ENCODE data around the gene CREB3.
A peak's percentile ranks its signal among the peaks of the same experiment; 100 is the strongest.

CREB3 gene

DNA sequence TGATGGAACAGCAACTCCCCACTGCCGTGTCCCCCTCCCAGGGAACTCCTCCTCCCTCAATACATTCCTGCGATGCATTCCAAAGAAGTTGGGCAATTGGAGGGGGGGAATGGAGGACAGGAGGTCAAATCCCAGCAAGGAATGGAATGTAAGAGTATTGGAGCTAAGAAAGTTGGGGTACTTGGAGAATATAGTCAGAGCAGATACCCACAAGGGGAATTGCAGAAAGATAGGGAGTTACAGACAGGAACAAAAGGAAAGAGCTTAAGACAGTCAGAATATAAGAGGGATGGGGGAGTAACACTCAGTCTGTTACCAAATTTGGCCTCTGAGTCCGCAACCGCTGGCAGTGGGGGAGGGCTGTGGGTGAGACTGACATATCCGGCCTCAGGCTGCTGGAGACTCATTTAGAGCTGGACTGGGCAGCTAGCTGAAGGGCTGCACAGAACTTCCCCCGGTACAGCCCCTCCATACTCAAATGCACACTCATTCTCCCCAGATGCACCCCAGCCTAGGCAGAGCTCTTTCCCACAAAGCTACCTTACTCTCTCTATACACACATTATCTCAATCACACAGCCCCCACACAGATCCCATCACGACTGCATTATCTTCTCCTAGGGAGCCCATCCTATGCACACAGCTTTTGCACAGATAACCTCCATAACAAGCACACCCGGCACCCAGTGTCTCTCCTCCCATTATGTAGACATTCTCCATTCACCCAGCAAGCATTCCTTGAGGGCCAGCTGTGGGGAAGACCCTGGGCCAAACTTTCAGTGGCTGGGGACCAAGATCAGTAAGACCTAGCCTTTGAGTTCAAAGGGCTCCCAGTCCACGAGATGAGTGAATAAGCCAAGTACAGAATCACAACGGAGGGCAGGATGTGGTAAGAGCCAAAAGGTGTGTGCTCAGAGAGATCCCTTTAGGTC, 4.2 kb upstream of the CREB3 start:
- DNase-seq: peak; percentile 62

DNA sequence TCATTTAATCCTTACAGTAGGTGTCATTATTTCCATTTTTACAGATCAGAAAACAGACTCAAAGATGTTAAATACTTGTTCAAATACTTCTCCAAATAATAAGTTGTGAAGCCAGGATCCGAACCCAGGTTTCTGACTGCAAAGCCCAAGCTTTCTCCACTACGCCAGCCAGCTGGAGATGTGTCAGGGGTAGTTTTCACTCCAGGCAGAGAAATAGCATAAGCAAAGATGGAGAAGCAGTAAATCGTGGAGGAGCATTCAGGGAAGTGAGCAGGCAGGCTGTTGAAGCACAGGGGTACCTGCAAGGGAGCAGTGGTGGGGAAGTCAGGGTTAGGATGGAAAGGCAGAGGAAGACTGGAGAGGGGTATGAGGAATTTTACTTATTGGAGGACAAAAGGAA, 3.4 kb upstream of the CREB3 start:
- DNase-seq: no peak

DNA sequence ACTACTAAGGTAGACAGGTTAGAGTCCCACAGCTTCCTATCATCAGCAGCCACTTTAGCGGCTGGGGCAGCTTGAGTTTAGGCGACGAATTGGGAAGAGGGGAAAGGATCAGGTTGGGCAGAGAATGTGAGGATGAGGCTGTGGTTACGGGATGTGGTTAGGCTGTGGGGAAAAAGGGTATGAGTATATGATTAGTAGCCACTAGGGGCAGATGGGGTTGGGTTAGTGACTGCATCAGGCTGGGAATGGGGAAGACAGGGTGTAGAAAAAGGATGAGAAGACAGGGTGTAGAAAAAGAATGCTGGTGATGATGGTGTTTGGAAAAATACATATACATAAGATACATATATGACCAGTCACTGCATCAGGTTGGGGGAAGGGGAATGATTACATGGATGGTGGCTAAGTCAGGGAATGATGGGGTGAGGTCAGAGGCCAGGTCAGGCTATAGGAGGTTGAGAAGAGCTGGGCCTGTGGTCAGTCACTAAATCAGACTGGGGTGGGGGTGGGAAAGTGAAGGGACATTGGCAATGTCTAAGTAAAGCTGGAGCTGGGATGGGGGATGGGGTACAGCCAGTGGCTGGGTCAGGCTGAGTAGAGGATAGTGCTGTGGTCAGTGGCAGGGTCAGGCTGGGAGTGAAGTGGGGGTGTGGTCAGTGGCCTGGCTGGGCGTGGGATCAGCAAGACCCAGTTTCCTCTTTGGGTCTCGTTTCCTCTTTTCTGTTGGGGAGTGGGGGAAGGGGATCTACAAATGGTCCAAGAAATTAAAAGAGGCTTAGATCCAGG, 2.6 kb upstream of the CREB3 start:
- DNase-seq: peak; percentile 83

DNA sequence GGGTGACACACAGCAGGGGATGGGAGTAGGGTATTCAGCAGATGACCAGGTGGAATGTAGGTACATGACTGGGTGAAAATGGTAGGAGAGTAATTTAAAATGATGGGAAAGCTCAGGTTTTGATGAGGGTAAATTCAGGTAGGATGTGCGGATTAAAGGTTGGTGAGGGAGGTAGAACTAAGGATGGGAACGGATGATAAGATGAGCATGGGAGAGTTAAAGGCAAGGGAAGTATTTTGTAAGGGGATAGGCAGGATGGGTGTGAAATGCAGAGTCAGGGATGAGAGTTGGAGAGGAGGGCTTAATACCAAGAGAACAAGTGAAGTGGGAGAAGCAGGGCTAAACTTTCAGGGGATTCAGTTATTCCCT, 2.0 kb upstream of the CREB3 start:
- no peak for DNase-seq

DNA sequence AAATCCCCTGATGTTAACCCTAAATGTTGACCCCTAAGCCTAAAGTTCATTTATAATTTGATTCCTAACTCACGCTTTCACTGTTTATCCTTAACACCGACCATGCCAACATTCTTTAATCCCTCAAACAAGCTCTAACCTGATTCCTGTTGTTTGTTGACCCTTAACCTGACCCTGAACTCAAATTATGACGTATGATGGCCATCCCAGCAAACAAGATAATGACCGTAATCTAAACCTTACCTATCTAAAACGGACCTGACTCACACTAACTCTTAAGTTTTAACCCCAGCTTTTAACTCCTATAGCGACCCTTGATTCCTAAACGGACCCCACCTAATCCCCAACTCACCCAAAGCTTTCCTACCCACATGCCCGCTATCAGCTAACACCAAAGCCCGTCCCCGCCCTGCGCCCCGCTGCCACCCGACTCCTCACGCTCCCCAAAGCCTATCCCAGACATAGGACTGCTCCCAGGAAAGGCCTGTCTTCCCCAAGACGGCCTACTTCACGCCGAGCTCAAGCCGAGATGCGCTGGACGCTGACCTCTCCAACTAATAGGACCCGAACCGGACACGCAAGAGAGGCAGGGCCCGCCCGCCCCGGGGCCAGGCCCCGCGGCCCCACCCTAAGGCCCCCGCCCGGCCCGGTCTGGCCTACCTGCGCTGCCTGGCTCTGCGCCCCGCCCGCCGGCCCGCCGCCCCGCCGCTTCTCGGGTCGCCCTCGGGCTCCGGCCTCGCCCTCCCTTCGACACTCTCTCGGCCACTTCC, 866 bp upstream of the CREB3 start:
- no peak for DNase-seq

DNA sequence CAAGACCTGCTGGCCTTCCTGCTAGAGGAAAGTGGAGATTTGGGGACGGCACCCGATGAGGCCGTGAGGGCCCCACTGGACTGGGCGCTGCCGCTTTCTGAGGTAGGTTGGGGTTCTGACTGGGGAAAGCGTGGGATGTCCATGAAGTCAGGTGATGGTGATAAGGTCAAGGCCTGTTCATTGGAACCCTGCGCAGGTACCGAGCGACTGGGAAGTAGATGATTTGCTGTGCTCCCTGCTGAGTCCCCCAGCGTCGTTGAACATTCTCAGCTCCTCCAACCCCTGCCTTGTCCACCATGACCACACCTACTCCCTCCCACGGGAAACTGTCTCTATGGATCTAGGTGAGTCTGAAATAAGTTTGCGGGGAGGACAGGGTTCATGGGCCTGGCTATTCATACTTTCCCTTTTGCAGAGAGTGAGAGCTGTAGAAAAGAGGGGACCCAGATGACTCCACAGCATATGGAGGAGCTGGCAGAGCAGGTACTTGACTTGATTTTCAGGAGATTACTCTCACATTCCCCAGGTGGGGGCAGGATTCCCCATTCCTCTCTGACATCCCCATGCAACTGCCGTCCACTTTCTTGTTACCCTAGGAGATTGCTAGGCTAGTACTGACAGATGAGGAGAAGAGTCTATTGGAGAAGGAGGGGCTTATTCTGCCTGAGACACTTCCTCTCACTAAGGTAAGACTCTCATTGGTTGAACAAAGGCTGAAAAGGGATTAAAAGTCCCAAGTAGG, 505 bp downstream of the CREB3 start:
- peak; percentile 34 for DNase-seq

DNA sequence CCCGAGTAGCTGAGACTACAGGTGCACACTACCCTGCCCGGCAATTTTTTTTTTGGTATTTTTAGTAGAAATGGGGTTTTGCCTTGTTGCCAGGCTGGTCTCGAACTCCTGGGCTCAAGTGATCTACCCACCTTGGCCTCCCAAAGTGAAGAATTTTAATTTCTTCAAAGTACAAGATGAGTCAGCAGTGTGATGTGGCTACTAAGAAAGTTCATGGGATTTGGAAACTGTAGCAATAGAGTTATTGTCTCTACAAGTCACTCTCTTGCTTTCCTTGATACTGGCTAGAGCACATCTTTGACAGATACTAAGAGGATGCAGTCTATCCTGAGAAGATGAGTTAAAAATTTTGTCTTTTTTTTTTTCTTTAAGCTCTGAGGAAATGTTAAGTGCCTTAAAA, 1.6 kb downstream of the CREB3 start:
- no peak for DNase-seq

DNA sequence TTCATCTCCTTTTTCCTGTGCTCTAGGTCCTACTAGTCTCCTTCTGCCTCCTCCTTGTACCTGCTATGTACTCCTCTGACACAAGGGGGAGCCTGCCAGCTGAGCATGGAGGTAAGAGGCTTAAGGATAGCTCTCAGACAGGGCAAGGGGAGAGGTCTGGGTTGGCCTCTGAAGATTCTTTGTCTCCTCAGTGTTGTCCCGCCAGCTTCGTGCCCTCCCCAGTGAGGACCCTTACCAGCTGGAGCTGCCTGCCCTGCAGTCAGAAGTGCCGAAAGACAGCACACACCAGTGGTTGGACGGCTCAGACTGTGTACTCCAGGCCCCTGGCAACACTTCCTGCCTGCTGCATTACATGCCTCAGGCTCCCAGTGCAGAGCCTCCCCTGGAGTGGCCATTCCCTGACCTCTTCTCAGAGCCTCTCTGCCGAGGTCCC, 3.8 kb downstream of the CREB3 start:
- DNase-seq: peak; percentile 56

DNA sequence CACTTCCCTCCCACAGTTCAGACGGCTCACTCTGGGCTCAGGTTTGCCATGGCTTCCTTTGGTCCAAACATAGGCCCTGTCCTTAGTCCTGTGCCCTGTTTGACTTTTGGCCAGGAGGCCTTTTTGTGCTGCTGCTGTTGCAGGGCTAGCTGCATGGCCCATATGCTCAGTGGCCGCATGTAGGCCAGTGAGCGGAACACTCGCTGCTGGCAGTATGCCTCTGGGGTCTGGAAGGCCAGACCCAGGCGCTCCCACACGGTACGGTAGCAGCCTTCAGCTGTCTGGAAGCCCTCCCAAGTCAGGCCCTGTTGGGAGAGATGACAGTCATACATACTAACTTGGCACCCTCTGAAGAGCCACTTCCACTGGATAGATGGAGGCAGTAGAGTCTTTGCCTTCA, 4.7 kb downstream of the CREB3 start:
- DNase-seq: no peak

DNA sequence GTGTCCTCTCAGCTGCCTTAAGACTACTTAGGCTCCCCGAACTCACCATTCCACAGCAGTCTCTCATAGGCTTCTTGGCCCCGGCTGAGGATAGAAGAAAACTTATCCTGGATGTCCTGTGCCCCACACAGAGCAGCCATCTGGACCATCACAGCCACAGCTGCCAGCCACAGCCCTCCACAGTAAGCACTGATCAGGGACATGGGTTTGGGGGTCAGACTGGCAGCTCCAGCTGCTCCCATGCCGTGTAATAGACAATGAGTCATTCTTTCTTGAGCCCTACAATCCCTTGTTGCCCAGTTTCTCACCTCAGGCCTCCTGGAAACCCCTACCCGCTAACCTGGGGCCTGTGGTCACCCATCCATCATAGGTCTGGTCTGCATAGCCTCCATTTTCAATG, 5.7 kb downstream of the CREB3 start:
- DNase-seq: no peak

DNA sequence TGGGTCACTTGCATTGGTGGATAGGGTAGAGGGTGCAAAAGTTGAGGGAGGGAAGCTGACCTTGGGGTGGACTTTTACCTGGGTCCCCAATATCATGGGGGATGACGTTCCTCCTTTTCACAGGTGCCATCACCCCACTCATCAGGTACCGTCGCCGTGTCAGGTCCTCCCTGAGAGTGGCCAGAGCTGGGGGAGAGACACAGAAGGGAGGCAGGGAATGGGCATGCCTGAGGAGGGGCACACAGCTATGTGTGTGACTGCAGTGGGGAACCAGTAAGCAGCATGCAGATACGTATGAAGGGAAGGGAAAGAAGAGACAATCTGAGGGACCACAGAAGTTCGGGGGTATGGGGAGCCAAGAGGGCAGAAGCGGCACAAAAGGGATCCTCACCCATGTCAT, 6.5 kb downstream of the CREB3 start:
- DNase-seq: no peak

DNA sequence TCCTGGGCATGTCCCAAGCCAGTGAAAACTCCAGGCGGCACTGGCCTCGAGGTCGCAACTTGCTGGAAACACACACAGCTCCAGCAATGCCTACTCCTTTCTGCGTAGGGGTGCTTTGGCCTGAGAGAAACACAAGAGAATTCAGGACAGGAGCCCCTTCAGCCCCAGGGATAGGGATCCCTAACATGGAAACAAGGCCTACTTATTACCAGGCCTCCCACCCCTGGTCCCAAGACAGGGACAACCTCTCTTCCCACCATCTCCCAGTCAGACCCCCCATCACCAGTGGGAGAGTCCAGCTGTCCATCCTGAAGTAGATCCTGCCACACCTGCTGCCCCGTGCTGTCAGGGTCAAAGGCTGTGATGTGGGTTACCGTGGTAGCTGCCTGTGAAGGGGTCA, 7.8 kb downstream of the CREB3 start:
- DNase-seq: no peak

DNA sequence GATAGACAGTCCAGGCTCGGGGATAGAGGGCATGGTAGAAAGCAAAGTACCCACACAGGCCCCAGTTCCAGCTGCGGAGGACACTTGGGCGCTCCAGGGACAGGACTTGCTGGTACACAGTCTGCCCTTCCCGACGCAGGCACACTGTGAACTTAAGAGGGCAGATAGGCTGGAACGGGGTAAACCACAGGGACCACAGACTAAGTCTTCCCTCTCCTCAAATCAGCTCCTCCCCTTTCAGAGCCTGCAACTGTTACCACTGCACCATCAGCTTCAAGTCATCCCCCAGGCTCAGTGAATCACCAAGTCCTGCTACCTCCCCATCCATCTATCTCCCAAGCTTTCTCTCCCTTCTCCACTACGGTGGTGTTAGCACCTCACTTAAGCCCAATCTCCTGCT, 9.3 kb downstream of the CREB3 start:
- no peak for DNase-seq

DNA sequence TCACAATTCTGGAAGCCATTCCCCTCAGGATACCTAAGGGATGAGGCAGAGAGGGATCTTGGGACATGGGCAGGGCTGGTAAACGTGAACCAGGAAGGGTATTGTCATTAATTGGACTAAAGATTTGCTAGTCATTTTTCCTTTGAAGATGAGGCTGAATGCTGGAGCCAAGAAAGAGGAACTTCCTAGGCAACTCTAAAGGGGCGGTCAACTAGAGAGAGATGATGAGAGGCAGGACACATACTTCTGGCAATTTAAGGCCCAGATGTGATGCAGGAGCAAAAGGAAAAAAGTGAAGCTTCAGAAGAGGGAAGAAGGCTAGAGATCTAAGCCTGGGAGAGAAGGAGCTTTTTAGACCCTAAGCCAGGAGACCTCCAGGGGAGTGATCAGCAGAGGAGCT, 11.0 kb downstream of the CREB3 start:
- no peak for DNase-seq

DNA sequence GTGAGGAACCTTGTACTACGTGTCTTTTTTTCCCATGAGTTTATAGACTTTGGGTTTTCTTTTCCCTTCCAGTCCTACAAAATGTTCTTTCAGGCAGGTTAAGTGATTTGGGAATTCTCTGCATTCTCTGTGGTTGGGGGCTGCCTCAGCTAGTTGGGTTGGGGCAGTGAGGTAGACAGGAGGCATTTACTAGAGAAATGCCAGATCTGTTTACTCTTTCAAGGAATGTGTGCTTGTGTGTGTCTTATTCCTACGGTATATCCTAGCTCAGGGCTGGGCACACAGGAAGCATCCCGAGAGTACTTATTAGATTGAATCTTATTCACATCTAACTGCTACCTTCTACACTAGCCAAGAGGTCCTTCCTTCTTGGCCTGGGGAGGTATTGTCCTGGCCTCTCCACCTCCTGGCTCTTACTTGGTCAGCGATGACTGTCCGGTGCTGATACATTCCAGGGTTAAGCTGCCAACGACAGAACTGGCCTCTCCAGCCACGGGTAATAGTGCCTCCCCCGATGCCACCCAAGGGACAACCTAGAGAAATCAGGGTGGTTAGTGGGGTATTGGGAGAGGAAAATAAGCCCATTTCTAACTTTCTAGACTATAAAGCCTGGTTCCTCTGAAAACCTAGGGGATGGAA, 11.5 kb downstream of the CREB3 start:
- no peak for DNase-seq

DNA sequence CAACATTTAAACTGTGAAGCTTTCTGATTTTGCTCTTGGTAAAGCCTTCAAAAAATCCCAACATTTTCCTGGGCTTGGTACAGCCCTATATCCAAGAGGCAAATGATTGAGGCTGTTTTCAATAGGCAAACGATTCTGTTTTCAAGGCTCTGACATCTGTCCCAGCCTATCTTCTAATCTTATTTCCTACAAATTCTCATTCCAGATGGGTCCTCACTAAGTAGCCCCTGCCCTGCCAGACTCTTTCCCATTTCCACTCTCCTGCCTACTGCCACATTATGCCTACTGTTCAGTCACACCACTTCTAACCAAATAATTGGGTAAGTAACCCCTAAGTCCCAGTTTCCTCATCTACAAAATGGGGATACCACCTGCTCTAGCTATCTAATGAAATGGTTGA, 13.1 kb downstream of the CREB3 start:
- no peak for DNase-seq

DNA sequence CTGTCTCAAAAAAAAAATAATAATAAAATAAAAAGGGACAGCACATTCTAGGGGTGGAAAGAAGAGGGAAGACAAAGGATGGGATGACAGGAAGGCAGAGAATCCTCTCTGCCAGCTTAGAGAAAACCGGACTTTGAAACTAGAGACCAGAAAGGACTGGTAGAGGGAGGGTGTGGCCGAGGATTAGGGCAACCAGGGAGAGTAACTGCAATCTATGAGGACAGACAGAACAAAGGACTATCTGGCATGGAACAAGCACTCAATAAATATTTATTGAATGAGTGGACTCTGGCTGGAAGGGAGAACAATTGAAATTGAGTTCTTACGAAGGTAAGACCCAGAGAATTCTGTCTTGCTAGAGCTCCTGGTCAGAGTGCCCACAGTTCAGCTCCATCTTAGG, 14.1 kb downstream of the CREB3 start:
- no peak for DNase-seq

DNA sequence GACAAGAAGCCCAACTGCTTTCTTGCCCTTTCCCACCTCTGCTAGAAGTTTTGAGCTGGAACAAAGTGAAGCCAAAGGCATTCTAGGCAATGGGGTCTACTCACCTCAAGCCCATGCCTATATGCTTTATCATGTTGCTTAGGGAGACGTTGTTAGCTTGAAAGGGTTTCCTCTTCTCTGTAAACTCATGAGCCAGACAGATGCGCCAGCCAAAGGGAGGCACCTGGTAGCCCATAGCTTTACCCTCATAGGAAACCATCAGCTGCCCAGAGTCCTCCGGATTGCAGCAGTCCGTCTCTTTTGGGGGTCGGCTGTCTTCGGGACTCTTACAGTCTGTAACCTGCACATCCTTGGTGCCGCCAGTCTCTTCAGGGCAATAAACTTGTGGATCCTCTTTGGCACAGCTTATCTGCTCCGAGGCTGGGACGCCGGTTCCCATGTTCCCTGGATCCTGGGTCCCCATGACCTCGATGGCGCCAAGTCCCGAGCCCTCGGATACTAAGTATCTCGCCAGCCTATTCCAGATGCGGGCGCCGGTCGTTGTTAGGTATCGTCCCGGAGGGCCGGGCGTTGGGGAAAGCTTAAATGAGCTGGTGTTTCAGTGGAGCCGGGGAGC, 15.9 kb downstream of the CREB3 start:
- DNase-seq: no peak

DNA sequence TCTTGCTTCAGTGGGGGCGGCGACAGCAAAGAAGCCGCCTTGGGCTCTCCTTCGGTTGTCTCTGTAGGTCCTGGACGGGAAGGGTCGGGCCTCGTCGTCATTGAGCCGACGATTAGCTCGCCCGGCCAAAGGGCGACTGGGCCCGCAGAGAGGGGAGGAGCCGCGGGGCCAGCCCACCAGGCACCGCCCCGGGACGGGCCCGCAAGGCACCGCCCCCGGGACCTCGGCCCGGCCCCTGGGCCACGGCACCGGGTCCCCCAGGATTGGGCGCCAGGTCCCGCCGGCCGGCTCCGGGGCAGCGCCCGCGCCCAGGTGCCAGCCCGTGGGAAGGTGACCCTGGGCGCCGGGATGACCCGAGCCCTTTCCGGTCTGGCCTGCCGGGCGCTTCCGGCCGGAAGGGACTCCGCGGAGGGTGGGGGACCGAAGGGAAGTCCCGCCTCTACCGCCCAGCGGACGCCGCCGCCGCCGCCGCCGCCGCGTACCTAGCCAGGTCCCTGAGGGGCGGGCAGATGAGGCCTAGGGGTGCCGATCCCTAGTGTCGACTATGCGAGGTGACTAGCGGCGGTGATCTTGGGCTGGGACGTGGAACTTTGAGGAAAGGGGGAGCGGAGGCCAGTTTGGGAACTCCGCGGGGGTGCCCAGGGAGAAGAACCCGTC, 16.5 kb downstream of the CREB3 start, which contains the start of the genes GBA2 and RGP1:
TSS of gene GBA2 (minus strand) at position 371 of the 657 bp plus-strand sequence. CDS start 524 bp downstream, outside the sequence.
TSS of gene RGP1 (plus strand) at position 430 of the 657 bp plus-strand sequence. CDS start 469 bp downstream, outside the sequence.
- peak; percentile 40 for DNase-seq

DNA sequence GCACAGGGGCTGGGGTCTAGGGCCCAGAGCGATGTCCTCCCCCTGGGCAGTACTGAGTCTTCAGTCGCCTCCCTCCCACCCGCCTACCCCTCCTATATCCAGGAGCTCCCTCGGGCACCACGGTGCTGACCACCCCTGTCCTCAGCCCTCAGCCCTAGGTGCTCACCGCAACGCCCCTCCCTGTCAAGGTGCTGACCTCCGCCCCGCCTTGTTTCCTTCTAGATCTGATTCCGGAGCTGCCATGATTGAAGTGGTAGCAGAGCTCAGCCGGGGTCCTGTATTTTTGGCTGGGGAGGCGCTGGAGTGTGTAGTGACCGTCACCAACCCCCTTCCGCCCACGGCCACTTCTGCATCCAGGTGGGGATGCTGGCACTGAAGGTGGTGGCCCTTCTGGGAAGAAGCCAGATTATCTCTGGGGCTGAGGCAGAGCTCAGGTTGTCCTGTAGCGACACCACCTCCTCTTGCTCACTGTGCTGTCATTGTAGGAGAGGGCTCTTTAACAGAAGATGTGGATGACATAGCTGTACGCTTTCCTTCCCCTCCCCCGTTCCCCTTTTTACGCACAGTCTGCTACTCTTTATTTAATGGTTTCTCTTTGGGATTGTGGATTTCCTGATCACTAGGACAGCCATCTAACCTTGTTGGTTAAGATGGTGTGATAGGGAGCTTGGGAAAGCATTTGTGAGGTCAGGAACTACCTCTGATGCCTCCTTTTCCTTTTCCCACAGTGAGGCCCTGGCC, 17.2 kb downstream of the CREB3 start:
- DNase-seq: no peak
